GOT3 (cell line): Measurements from ENCODE around the gene MYH14.

Source experiments
- DNase-seq: peaks from one replicate; lab custom pipeline; 2025; ENCODE audit warnings: mixed read lengths; lab: John Stamatoyannopoulos, UW

Gene MYH14

GRCh38 chr19:50261446-50261970 lies 58.1 kb downstream of the MYH14 start:
- DNase-seq: no peak

GRCh38 chr19:50263176-50263575 lies 59.8 kb downstream of the MYH14 start:
- no peak for DNase-seq

- DNase-seq: no peak
Observed at GRCh38 chr19:50264483-50265186, 61.2 kb downstream of the MYH14 start.

GRCh38 chr19:50266041-50266440 lies 62.6 kb downstream of the MYH14 start:
- no peak for DNase-seq

GRCh38 chr19:50266896-50267295 lies 63.5 kb downstream of the MYH14 start:
- no peak for DNase-seq

GRCh38 chr19:50268041-50268440 lies 64.6 kb downstream of the MYH14 start:
- DNase-seq: no peak

- DNase-seq: no peak
Observed at GRCh38 chr19:50268501-50268900, 65.1 kb downstream of the MYH14 start.

- DNase-seq: no peak
Observed at GRCh38 chr19:50269653-50270052, 66.2 kb downstream of the MYH14 start.

GRCh38 chr19:50272263-50272897 lies 69.0 kb downstream of the MYH14 start:
- DNase-seq: no peak

GRCh38 chr19:50273821-50274220 lies 70.4 kb downstream of the MYH14 start:
- no peak for DNase-seq

GRCh38 chr19:50275577-50276368 lies 72.4 kb downstream of the MYH14 start:
- no peak for DNase-seq

GRCh38 chr19:50276370-50277063 lies 73.1 kb downstream of the MYH14 start:
- no peak for DNase-seq

GRCh38 chr19:50277966-50278580 lies 74.7 kb downstream of the MYH14 start:
- DNase-seq: no peak

- DNase-seq: no peak
Observed at GRCh38 chr19:50280074-50280473, 76.7 kb downstream of the MYH14 start.

GRCh38 chr19:50280983-50281382 lies 77.6 kb downstream of the MYH14 start:
- DNase-seq: no peak

- DNase-seq: no peak
Observed at GRCh38 chr19:50281491-50281890, 78.1 kb downstream of the MYH14 start.

- no peak for DNase-seq
Observed at GRCh38 chr19:50285833-50286232, 82.4 kb downstream of the MYH14 start.

- no peak for DNase-seq
Observed at GRCh38 chr19:50286443-50286842, 83.0 kb downstream of the MYH14 start.

GRCh38 chr19:50287331-50287730 lies 83.9 kb downstream of the MYH14 start:
- DNase-seq: no peak

- no peak for DNase-seq
Observed at GRCh38 chr19:50288954-50289353, 85.5 kb downstream of the MYH14 start.

- no peak for DNase-seq
Observed at GRCh38 chr19:50290011-50290410, 86.6 kb downstream of the MYH14 start.

GRCh38 chr19:50290775-50291174 lies 87.4 kb downstream of the MYH14 start:
- no peak for DNase-seq
